ENCODE measurements around the gene TSSC4. TPM values are rescaled to one million over a fixed set of nuclear protein-coding genes. Genes with fewer than 3 reads are reported as not detected.

The TSSC4 gene
- polyA plus RNA-seq, 3 donors = 28.1 to 74.6 (median 52.0) TPM

DNA sequence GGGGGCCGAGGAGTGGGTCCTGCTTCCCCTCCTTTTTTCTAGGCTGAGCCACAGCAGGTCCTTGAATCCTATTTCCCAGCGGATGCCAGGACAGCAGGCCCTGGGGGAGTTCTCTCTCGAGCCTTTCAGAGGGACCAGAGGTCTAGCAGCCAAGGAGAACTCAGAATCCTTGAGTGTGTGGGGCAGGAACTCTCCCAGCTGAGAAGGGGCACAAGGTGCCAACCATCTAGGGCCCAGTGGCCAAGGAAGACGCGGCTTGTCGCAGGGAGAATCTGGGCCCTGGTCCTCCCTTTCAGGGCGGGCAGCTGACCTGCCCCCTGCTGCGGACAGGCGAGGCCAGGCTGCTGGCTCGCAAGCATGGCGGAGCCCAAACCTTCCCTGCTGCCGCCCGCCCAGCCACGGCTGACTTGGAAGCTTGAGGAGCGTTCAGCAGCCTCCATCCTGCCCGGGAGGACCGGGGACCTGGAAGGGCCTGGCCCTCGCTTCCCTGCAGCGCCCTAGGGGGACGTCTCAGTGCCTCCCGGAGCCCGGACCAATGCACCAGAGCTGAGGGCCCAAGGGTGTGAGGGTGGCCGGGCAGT is 972 bp upstream of the TSSC4 start:
- Histone ChIP-seq H3K9me3 (replicated peaks in 1 of 2; ENCODE audit: control insufficient read depth in 1 of 2, insufficient read depth in 1 of 2, low read length in 2 of 2) (no peaks in the 10 kb centered on the region), H3K27me3 (ENCODE audit: control insufficient read depth in 2 of 2, insufficient read depth in 2 of 2, low read length in 2 of 2) (no peaks in the 10 kb centered on the region), H3K4me1 (ENCODE audit: control insufficient read depth in 1 of 2, insufficient read depth in 2 of 2, low read length in 2 of 2) (peaks cover 21 to 26% of the 10 kb centered on the region in 2 donors), H3K27ac (ENCODE audit: low read depth in 1 of 2, low read length in 2 of 2) (peak overlapping the region; percentile 94 to 95), H3K36me3 (replicated peaks in 1 of 2; ENCODE audit: control insufficient read depth in 1 of 2, insufficient read depth in 2 of 2, low read length in 2 of 2) (peaks cover 22 to 23% of the 10 kb centered on the region in 2 donors), H4K20me1 (ENCODE audit: insufficient read depth, low read length) (peaks cover 15% of the 10 kb centered on the region), H3K4me3 (replicated peaks in 1 of 3; ENCODE audit: low read depth in 2 of 3, low read length in 3 of 3) (peak overlapping the region; percentile 70 to 92 (median 79)), H3K79me2 (ENCODE audit: insufficient read depth, low read length) (peaks cover 32% of the 10 kb centered on the region), H2AFZ (ENCODE audit: insufficient read depth, low read depth, low read length, poor library complexity, severe bottlenecking) (peak overlapping the region; percentile 78), H3K9ac (ENCODE audit: insufficient read depth, low read length, poor library complexity, severe bottlenecking) (peak overlapping the region; percentile 88), H3K4me2 (replicated peaks; ENCODE audit: extremely low read depth, low read length, poor library complexity, severe bottlenecking) (peak overlapping the region; percentile 85)
- TF ChIP-seq, protein P1, sequence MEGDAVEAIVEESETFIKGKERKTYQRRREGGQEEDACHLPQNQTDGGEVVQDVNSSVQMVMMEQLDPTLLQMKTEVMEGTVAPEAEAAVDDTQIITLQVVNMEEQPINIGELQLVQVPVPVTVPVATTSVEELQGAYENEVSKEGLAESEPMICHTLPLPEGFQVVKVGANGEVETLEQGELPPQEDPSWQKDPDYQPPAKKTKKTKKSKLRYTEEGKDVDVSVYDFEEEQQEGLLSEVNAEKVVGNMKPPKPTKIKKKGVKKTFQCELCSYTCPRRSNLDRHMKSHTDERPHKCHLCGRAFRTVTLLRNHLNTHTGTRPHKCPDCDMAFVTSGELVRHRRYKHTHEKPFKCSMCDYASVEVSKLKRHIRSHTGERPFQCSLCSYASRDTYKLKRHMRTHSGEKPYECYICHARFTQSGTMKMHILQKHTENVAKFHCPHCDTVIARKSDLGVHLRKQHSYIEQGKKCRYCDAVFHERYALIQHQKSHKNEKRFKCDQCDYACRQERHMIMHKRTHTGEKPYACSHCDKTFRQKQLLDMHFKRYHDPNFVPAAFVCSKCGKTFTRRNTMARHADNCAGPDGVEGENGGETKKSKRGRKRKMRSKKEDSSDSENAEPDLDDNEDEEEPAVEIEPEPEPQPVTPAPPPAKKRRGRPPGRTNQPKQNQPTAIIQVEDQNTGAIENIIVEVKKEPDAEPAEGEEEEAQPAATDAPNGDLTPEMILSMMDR (IDR thresholded peaks at IDR 0.05) = no peak
- Mint-ChIP-seq H3K27ac (peak overlapping the region; percentile 89 to 94 (median 92)), H3K27me3 (ENCODE audit: low read depth in 3 of 3) (peaks cover 0 to 2% (median 0%) of the 10 kb centered on the region in 3 donors), H3K36me3 (peaks cover 16 to 34% of the 10 kb centered on the region in 2 donors), H3K4me1 (peaks cover 18% of the 10 kb centered on the region), H3K4me3 (peak overlapping the region; percentile 84 to 88), H3K9me3 (no peaks in the 10 kb centered on the region)
- intact Hi-C loops (cut with micrococcal nuclease) = loop anchor here (1.0 to 5.0 kb wide), 2 partner anchors 97 to 132 kb away; partner anchors contain the start of gene TSPAN32 (in 1 of the 2)
- 31% methylated on average over 23 of the region's 23 CpGs for WGBS (ENCODE audit: insufficient coverage)
- peak in 2 of 3 donors; percentile 6 to 24 for DNase-seq

DNA sequence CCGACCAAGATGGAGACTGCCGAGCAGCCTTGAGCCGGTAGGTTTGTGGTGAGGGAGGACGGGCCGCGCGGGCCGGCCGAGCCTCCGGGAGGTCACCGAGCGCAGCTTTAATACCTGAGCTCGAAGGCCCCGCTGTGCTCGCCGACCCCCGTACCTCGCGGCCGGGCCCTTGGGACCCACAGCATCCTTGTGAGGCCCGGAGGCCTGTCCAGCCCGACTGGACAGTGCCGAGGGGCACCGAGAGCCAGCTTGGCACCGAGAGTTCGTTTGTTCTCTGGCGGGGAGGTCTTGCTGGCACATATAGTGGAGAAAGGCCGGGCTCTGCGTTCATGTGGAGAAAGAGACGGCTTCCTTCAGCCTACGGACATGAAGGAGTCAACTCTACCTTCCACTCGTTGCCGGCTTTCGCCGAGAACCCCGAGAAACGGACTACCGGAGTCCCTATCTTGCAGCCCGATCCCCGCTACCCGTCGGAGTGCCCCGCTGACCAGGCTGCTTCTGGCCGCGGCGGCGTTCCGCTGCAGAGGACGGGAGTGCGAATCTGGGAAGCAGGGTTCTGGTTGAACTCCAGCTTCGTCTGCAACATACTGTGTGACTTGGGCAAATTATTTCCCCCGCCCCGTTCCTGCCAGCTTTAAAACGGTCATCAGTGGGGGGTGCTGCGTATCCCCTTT is 349 bp downstream of the TSSC4 start:
- Histone ChIP-seq H4K20me1 (ENCODE audit: insufficient read depth, low read length) (peaks cover 17% of the 10 kb centered on the region), H3K4me2 (replicated peaks; ENCODE audit: extremely low read depth, low read length, poor library complexity, severe bottlenecking) (peak overlapping the region; percentile 92), H3K27me3 (ENCODE audit: control insufficient read depth in 2 of 2, insufficient read depth in 2 of 2, low read length in 2 of 2) (no peaks in the 10 kb centered on the region), H2AFZ (ENCODE audit: insufficient read depth, low read depth, low read length, poor library complexity, severe bottlenecking) (peak overlapping the region; percentile 78), H3K4me3 (replicated peaks in 1 of 3; ENCODE audit: low read depth in 2 of 3, low read length in 3 of 3) (peak overlapping the region; percentile 88 to 98 (median 93)), H3K9me3 (replicated peaks in 1 of 2; ENCODE audit: control insufficient read depth in 1 of 2, insufficient read depth in 1 of 2, low read length in 2 of 2) (no peaks in the 10 kb centered on the region), H3K36me3 (replicated peaks in 1 of 2; ENCODE audit: control insufficient read depth in 1 of 2, insufficient read depth in 2 of 2, low read length in 2 of 2) (peaks cover 22 to 23% of the 10 kb centered on the region in 2 donors), H3K79me2 (ENCODE audit: insufficient read depth, low read length) (peaks cover 32% of the 10 kb centered on the region), H3K9ac (ENCODE audit: insufficient read depth, low read length, poor library complexity, severe bottlenecking) (peak overlapping the region; percentile 90), H3K27ac (ENCODE audit: low read depth in 1 of 2, low read length in 2 of 2) (peak overlapping the region; percentile 89 to 95), H3K4me1 (ENCODE audit: control insufficient read depth in 1 of 2, insufficient read depth in 2 of 2, low read length in 2 of 2) (peaks cover 21 to 26% of the 10 kb centered on the region in 2 donors)
- WGBS (ENCODE audit: insufficient coverage) = under 1% methylated on average over 51 of the region's 55 CpGs
- Mint-ChIP-seq H3K9me3 (no peaks in the 10 kb centered on the region), H3K27ac (peak overlapping the region; percentile 79 to 94 (median 90)), H3K4me3 (peak overlapping the region; percentile 84 to 91), H3K4me1 (peaks cover 18% of the 10 kb centered on the region), H3K36me3 (peaks cover 17 to 34% of the 10 kb centered on the region in 2 donors), H3K27me3 (ENCODE audit: low read depth in 3 of 3) (peaks cover 0 to 2% (median 0%) of the 10 kb centered on the region in 3 donors)
- TF ChIP-seq, protein P1 (IDR thresholded peaks at IDR 0.05) = no peak
- DNase-seq = no peak
- intact Hi-C loops (cut with micrococcal nuclease) = loop anchor here (1.0 to 5.0 kb wide), 2 partner anchors 99 to 134 kb away; partner anchors contain the start of gene TSPAN32 (in 1 of the 2)
